Measurements from ENCODE around the gene SLC66A2.
"Not testable (repeated sequence)": the region's sequence is repeated elsewhere in the genome, so short reads cannot be mapped to it uniquely, and the experiment has no call there.

The SLC66A2 gene

DNA sequence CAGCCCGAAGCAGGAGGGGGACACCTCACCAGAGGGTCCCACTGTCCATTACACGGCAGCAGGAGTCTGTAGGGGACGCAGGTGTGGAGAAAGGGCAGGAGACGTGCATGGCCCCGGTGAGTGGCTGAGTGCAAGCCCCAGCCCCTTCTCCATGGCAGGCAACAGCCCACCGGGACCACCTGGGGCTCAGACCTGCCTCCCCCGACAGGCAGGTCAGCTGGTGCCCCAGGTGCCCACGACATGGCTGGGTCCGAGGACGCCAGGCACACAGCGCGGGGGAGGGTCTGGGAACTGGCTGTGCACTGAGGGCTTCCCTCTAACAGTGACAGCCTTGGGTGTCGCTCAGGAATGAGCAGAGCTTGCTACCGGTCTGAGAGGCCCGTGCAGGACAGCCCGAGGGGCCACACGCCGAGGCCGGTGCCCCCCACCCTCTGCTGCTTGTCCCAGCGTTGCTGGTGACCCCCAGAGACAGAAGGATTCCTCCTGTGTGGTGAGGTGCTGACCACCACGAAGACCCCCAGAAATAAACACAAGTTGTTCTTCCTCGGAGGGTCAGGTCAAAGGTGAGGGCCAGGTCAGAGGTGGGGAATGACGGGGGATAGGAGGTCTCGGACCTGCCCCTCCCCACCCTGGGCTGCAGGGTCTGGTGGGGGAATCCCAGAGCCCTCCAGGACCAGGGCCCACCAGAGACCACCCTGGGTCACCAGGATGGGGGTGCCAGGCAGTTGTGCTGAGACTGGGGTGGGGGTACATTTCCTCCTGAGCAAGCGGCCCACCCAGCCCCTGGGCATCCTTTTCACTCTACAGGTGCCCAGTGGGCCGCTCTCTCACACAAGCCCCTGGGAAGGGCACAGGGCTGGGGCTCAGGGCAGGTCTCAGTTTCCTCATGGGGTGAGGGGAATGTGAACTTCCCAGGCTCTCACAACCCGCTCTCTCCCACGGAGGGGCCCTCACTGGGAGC, 50.6 kb downstream of the SLC66A2 start:
- DNase-seq: peak; percentile 2

GRCh38 chr18:79899609-79900445, 51.6 kb downstream of the SLC66A2 start:
- DNase-seq: peak; percentile 3

- peak; percentile 5 for DNase-seq
Observed at GRCh38 chr18:79898952-79899608, 52.4 kb downstream of the SLC66A2 start.

- peak; percentile 5 for DNase-seq
Observed at GRCh38 chr18:79897940-79898625, 53.4 kb downstream of the SLC66A2 start.

GRCh38 chr18:79896738-79897137, 54.7 kb downstream of the SLC66A2 start:
- no peak for DNase-seq

GRCh38 chr18:79890674-79891073, 60.8 kb downstream of the SLC66A2 start:
- no peak for DNase-seq

GRCh38 chr18:79889569-79889968, 61.9 kb downstream of the SLC66A2 start:
- no peak for DNase-seq

GRCh38 chr18:79888016-79888415, 63.4 kb downstream of the SLC66A2 start:
- DNase-seq: no peak

DNA sequence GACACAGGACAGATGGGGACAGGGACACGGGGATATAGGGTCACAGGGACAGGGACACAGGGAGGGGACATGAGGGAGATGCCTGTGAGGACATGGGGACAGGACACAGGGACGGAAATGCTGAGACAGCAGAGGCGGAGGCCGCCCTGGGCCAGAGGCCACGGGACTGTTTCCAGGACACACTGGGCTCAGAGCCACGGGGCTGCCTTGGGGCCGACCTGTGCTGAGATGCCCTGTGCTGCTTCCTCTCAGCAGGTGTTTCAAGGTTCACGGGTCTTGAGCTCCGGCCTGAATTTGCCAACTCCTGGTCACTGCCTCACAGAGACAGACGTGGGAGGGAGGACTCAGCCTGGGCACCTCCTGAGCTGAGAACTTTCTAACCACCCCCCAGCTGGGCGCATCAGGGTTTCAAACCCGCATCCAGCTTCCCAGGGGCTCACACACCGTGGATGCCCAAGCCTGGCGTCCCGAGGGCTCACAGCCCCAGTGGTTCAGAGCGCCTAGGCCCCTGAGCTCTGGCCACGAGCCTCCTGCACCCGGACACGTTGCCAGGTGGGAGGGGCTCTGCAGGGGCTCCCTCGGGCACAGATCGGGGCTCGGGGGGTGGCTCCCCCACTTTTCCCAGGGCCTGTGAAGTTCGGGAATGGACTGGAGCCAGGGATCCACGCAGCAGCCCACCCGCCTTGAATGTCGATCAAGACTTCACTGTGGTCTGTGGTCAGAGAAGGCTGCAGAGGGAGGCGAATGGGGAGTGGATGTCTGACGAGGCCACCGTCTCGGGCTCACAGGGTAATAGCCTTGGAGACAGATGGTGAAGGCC, 64.1 kb downstream of the SLC66A2 start:
- DNase-seq: no peak

DNA sequence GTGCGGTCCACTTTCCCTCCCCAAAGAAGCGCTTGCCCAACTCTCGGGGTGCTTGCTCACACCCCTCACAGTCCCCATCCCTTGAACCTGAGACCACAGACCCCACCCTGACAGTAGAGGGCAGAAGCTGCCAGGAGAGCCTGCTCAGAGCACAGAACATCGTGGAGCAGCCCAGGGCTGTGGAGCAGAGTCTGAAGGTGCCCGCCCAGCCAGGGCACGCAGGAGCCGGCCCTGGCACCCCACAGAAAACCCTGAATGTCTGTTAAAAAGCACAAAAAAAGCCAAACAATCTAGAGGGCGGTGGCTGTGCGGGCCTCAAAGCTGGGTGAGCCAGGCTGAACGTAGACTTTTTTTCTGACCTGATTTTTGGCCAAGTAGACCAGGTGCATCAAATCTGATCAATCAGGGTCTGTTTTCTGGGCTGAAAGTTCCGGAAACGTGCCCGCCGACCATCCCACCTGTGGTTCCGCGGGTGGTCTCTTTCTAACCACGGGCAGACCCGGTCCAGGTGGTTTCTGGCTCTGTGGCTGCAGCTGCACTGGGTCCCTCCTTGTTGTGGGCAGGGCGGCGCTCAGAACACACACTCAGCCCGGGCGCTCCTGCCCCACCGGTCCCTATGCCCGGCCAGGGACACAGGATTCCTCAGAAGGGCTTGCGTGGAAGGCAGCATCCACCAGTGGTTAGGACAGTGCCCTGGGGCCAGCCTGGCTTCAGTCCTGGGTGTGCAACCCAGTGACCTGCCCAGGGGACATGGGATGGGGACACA, 66.3 kb downstream of the SLC66A2 start:
- no peak for DNase-seq

DNA sequence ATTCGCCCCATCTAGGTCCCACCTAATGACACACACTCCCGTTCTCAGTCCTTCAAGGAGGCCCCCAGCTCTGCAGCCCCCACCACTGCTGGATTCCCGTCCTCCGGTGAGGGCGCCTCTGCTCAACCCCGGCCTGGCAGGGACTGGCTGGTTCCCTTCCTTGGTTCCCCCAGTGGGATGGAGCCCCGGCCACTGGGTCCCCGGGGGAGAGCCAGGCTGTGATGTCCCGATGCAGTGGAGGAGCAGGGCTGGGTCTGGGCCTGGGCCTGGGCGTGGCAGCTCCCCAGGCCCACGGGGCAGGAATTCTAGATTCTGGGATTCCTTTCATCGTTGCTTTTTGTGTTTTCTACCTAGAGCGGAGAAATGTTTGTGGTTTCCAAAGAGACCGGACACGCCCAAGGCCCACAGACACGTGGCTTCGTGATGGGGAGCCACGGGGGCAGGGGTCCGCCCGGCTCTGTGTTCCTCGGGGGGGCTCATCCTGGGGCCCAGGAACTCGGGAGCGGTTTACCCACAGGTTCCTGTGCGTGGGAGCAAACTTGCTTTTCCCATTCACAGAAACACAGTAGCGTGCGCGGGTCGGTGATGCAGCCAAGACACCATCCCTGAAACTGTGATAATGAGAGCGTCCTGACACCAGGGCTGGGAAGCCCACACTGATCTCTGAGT, 67.0 kb downstream of the SLC66A2 start:
- no peak for DNase-seq

- no peak for DNase-seq
Observed at GRCh38 chr18:79883461-79884293, 67.8 kb downstream of the SLC66A2 start.

GRCh38 chr18:79882522-79883241, 68.8 kb downstream of the SLC66A2 start:
- no peak for DNase-seq

DNA sequence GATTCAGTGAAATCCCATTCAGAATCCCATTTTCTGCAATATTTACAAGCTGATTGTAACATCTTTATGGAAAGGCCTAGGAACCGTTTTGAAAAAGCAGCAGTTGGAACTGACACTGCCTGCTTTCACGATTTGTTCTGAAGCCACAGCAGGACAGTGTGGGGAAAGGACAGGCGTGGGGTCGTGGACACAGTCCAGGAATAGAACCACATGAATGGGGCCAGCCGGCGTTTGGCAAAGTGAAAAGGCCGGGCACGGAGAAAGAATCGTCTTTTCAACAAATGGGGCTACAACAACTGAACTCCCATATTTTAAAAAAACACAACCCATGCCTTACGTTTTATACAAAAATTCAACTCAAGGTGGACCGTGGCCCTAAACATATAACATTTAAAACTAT, 69.8 kb downstream of the SLC66A2 start:
- DNase-seq: no peak

DNA sequence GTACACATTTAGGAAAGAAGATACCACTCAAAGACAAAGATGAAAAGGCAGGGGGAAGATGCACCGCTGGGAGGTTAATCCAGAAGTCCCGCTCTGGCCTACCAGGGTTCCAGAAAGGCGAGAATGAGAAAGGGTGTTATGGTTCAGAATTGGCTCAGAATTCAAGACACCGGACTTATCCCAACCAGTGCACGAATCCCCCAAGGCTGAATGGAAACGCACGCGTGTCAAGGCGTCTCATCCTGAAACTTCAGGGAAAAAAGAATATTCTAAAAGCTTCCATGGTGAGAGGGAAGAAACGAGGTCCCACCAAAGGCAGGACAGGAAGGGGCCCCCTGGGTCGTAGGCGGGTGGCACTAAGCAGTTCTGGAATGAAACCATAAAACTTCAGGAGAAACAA, 71.9 kb downstream of the SLC66A2 start:
- DNase-seq: no peak

DNA sequence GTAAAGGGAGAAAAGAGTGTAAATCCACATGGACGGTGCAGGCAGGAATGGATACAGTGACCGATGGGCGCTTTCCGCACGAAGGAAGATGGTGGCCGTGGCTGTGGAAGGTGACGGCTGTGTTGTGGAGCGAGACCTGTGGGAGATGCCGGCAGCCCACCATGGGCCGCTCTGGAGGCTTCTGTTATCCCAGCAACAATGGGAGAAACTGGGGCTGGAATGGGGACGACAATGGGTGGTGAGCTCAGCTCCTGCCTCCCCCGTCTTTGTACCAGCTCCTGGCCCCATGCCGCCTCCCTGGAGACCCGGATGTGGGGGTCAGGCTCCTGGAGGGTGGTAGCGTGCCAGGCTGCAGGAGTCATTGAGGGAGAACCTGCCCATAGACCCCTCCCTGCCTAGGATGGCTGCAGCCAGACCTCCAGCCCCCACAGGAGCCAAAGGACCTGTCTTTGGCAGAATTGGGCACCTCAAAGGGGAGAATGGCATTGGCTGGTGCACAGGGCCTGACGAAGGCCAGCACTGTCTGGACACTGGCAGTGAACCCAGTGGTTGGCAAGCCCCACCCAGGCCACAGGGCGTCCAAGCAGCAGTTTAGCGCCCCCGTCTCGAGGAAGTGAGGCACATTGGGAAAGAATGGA, 72.6 kb downstream of the SLC66A2 start:
- DNase-seq: no peak

GRCh38 chr18:79878246-79878645, 73.2 kb downstream of the SLC66A2 start:
- not testable (repeated sequence) for DNase-seq

All from activated CD4-positive, alpha-beta T cell treated with anti-CD3 and anti-CD28 coated beads for 1 hour (primary cell).